HepG2 (cell line): ENCODE data around the gene DNAAF9. TPM values are rescaled to one million over a fixed set of nuclear protein-coding genes. Genes with fewer than 3 reads are reported as not detected.
A peak's percentile ranks its signal among the peaks of the same experiment; 100 is the strongest.

ENCODE experiments used
- ATF1 ChIP-seq: IDR thresholded peaks from 2 replicates; pipeline ENCODE4 v1.6.1; 2016; ENCODE audit warnings: mild to moderate bottlenecking, control low read depth
- BRD4 ChIP-seq: sonication (generic); formaldehyde crosslinking; IDR thresholded peaks from 2 replicates; pipeline ENCODE4 v1.4.0; 2020; ENCODE audit warnings: missing genetic modification reagents
- CREB1 ChIP-seq, 2 experiments: fragments of 450-650 bp in 1 of 2; IDR thresholded peaks; 2 replicates each; pipeline ENCODE4 v1.6.1; 2016 to 2017; ENCODE audit warnings: control low read depth in 1 of 2, mild to moderate bottlenecking in 1 of 2, missing compliant biosample characterization in 1 of 2, missing genetic modification characterization in 1 of 2
- FOXA3 ChIP-seq: IDR thresholded peaks from 2 replicates; pipeline ENCODE4 v1.6.1; 2016; ENCODE audit warnings: missing genetic modification reagents, missing compliant biosample characterization
- HDAC2 ChIP-seq: sonication (generic); formaldehyde crosslinking; IDR thresholded peaks from 2 replicates; pipeline ENCODE4 v1.4.0; 2020; ENCODE audit warnings: missing genetic modification reagents
- HMG20A ChIP-seq: IDR thresholded peaks from 2 replicates; pipeline ENCODE4 v1.6.1; 2016; ENCODE audit warnings: borderline replicate concordance
- KDM2A ChIP-seq: sonication (generic); formaldehyde crosslinking; IDR thresholded peaks from 2 replicates; pipeline ENCODE4 v1.4.0; 2020; ENCODE audit warnings: low read depth, missing genetic modification reagents, borderline replicate concordance
- NR3C1 ChIP-seq: sonication (generic); formaldehyde crosslinking; IDR thresholded peaks from 2 replicates; pipeline ENCODE4 v1.4.0; 2020; ENCODE audit warnings: missing genetic modification reagents
- RARA ChIP-seq: IDR thresholded peaks from 2 replicates; pipeline ENCODE4 v1.6.1; 2016; ENCODE audit warnings: missing genetic modification reagents, missing compliant biosample characterization
- SOX13 ChIP-seq, 3 experiments: fragments of 450-650 bp in 1 of 3; sonication (generic) in 1 of 3; formaldehyde crosslinking in 1 of 3; IDR thresholded peaks in 2 of 3; conservative IDR thresholded peaks in 1 of 3; 2 replicates each; pipeline versions ENCODE4 v1.5.0 to v1.6.1; 2016 to 2020; ENCODE audit warnings: antibody characterized with exemption in 1 of 3, mild to moderate bottlenecking in 1 of 3, missing compliant biosample characterization in 1 of 3, missing genetic modification reagents in 1 of 3, moderate library complexity in 1 of 3
- SRSF1 ChIP-seq: fragments of 200-400 bp; formaldehyde crosslinking; optimal IDR thresholded peaks from 2 replicates; pipeline ENCODE3; 2017; ENCODE audit warnings: mild to moderate bottlenecking, low read depth, low read length, moderate library complexity
- TEAD3 ChIP-seq: optimal IDR thresholded peaks from 2 replicates; pipeline ENCODE3; 2016; ENCODE audit warnings: borderline replicate concordance
- TP53 ChIP-seq: sonication (generic); formaldehyde crosslinking; conservative IDR thresholded peaks from 2 replicates; pipeline ENCODE4 v1.4.0; 2020; ENCODE audit warnings: missing genetic modification reagents
- ZFX ChIP-seq: sonication (generic); formaldehyde crosslinking; IDR thresholded peaks from 2 replicates; pipeline ENCODE4 v1.4.0; 2020; ENCODE audit warnings: mild to moderate bottlenecking, low read depth, missing genetic modification reagents, moderate library complexity
- ZFY ChIP-seq: sonication (generic); formaldehyde crosslinking; IDR thresholded peaks from 2 replicates; pipeline ENCODE4 v1.4.0; 2020; ENCODE audit warnings: missing genetic modification reagents
- ZMAT3 ChIP-seq: sonication (generic); formaldehyde crosslinking; conservative IDR thresholded peaks from 2 replicates; pipeline ENCODE4 v1.7.0; 2021; ENCODE audit warnings: missing genetic modification reagents
- ZMYM3 ChIP-seq: sonication (generic); formaldehyde crosslinking; IDR thresholded peaks from 2 replicates; pipeline ENCODE4 v1.5.1; 2020; ENCODE audit warnings: mild to moderate bottlenecking, missing genetic modification reagents
- ZNF619 ChIP-seq: sonication (generic); formaldehyde crosslinking; IDR thresholded peaks from 2 replicates; pipeline ENCODE4 v1.4.0; 2020; ENCODE audit warnings: mild to moderate bottlenecking, missing genetic modification reagents
- polyA plus RNA-seq, 8 experiments: library from polyadenylated mRNA; depleted of rRNA in 3 of 8; stranded (reverse) in 7 of 8; unstranded in 1 of 8; fragments of >200 nt; fragmentation: Illumina TruSeq in 4 of 8; extraction: Trizol in 4 of 8; gene quantifications; 2 replicates each; pipeline versions ENCODE4 v1.2.1 to v1.2.3, GENCODE V29; 2011 to 2016; ENCODE audit warnings: low read depth in 4 of 8, missing spikeins in 1 of 8, mixed read lengths in 1 of 8; ENCODE audit not compliant: insufficient read depth in 1 of 8
- total RNA-seq, 5 experiments: library from RNA; depleted of rRNA; stranded (reverse); fragments of >200 nt; fragmentation: Illumina TruSeq; extraction: Trizol; gene quantifications; 2 replicates each; pipeline ENCODE4 v1.2.3, GENCODE V29; 2016; ENCODE audit warnings: low read depth in 1 of 5
- TF ChIP-seq, protein P1 (sequence below): sonication (generic); formaldehyde crosslinking; IDR thresholded peaks from 2 replicates; pipeline ENCODE4 v1.8.0; 2022; ENCODE audit warnings: mild to moderate bottlenecking, missing genetic modification reagents; ENCODE audit not compliant: insufficient replicate concordance
- TF ChIP-seq, protein P2 (sequence below): IDR thresholded peaks from 2 replicates; pipeline ENCODE4 v1.6.1; 2016; ENCODE audit warnings: low read depth, missing genetic modification reagents, missing compliant biosample characterization
- TF ChIP-seq, protein P3 (sequence below): sonication (generic); formaldehyde crosslinking; IDR thresholded peaks from 2 replicates; pipeline ENCODE4 v1.5.0; 2020; ENCODE audit warnings: missing genetic modification reagents
- TF ChIP-seq, protein P4 (sequence below): sonication (generic); formaldehyde crosslinking; IDR thresholded peaks from 2 replicates; pipeline ENCODE4 v1.9.0; 2021; ENCODE audit warnings: missing genetic modification reagents, mild to moderate bottlenecking, borderline replicate concordance

Gene DNAAF9
- total and polyA plus RNA-seq, 2 of the 13 experiments (the other 11 are each of a cell fraction or from before 2014, with no cell fraction given), result 10.5 to 14.9 TPM

DNA sequence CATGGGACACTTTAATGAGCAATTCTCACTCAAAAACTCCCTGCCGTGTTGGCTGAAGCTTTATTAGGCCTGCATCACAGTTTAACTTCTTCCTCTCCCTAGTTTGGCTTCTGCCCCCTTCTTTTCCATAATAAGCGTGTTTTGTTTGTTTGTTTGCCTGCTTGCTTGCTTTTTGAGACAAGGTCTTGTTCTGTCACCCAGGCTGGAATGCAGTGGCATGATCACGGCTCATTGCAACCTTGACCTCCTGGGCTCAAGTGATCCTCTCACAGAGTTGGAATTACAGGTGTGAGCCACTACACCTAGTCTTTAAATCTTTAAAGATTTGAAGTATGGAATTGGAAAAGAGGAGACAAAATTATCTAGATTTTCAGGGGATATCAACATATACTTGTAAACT lies 25.4 kb upstream of the DNAAF9 start (continued):
- no peak for TF ChIP-seq ZNF619 (CRISPR knock-in tag)
- TF ChIP-seq ATF1 (CRISPR knock-in tag), result no peak
- TF ChIP-seq SOX13 (IDR thresholded peaks at IDR 0.05), result no peak
- TF ChIP-seq SOX13 (CRISPR knock-in tag; conservative IDR thresholded peaks at IDR 0.05 in 1 of 2, IDR thresholded peaks at IDR 0.05 in 1 of 2), result 0 out of 4 replicates have a peak, but pooled peaks of 1 of the 2 experiments have one; percentile 20
- TF ChIP-seq HDAC2 (CRISPR knock-in tag), result peak; percentile 53
- no peak for TF ChIP-seq NR3C1 (CRISPR knock-in tag)
- no peak for TF ChIP-seq BRD4
- 0 out of 2 replicates have a peak, but pooled peaks have one; percentile 14 for TF ChIP-seq FOXA3 (CRISPR knock-in tag)
- TF ChIP-seq ZFX (CRISPR knock-in tag), result no peak
- no peak for TF ChIP-seq ZFY
- peak; percentile 65 for TF ChIP-seq RARA (CRISPR knock-in tag)
- TF ChIP-seq KDM2A (CRISPR knock-in tag), result 0 out of 2 replicates have a peak, but pooled peaks have one; percentile 23
- peak; percentile 36; the same call in 1 of the 2 replicates for TF ChIP-seq ZMAT3 (CRISPR knock-in tag)
- peak; percentile 96 for TF ChIP-seq TEAD3
- TF ChIP-seq TP53 (CRISPR knock-in tag), result no peak
- TF ChIP-seq, protein P1, sequence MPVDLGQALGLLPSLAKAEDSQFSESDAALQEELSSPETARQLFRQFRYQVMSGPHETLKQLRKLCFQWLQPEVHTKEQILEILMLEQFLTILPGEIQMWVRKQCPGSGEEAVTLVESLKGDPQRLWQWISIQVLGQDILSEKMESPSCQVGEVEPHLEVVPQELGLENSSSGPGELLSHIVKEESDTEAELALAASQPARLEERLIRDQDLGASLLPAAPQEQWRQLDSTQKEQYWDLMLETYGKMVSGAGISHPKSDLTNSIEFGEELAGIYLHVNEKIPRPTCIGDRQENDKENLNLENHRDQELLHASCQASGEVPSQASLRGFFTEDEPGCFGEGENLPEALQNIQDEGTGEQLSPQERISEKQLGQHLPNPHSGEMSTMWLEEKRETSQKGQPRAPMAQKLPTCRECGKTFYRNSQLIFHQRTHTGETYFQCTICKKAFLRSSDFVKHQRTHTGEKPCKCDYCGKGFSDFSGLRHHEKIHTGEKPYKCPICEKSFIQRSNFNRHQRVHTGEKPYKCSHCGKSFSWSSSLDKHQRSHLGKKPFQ, result peak; percentile 52
- peak; percentile 35; the same call in 1 of the 2 replicates for TF ChIP-seq HMG20A
- no peak for TF ChIP-seq SRSF1
- TF ChIP-seq, protein P2, sequence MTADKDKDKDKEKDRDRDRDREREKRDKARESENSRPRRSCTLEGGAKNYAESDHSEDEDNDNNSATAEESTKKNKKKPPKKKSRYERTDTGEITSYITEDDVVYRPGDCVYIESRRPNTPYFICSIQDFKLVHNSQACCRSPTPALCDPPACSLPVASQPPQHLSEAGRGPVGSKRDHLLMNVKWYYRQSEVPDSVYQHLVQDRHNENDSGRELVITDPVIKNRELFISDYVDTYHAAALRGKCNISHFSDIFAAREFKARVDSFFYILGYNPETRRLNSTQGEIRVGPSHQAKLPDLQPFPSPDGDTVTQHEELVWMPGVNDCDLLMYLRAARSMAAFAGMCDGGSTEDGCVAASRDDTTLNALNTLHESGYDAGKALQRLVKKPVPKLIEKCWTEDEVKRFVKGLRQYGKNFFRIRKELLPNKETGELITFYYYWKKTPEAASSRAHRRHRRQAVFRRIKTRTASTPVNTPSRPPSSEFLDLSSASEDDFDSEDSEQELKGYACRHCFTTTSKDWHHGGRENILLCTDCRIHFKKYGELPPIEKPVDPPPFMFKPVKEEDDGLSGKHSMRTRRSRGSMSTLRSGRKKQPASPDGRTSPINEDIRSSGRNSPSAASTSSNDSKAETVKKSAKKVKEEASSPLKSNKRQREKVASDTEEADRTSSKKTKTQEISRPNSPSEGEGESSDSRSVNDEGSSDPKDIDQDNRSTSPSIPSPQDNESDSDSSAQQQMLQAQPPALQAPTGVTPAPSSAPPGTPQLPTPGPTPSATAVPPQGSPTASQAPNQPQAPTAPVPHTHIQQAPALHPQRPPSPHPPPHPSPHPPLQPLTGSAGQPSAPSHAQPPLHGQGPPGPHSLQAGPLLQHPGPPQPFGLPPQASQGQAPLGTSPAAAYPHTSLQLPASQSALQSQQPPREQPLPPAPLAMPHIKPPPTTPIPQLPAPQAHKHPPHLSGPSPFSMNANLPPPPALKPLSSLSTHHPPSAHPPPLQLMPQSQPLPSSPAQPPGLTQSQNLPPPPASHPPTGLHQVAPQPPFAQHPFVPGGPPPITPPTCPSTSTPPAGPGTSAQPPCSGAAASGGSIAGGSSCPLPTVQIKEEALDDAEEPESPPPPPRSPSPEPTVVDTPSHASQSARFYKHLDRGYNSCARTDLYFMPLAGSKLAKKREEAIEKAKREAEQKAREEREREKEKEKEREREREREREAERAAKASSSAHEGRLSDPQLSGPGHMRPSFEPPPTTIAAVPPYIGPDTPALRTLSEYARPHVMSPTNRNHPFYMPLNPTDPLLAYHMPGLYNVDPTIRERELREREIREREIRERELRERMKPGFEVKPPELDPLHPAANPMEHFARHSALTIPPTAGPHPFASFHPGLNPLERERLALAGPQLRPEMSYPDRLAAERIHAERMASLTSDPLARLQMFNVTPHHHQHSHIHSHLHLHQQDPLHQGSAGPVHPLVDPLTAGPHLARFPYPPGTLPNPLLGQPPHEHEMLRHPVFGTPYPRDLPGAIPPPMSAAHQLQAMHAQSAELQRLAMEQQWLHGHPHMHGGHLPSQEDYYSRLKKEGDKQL (CRISPR knock-in tag), result no peak
- TF ChIP-seq CREB1 (IDR thresholded peaks at IDR 0.05), result no peak
- no peak for TF ChIP-seq CREB1 (CRISPR knock-in tag; IDR thresholded peaks at IDR 0.05)
- TF ChIP-seq, protein P3, sequence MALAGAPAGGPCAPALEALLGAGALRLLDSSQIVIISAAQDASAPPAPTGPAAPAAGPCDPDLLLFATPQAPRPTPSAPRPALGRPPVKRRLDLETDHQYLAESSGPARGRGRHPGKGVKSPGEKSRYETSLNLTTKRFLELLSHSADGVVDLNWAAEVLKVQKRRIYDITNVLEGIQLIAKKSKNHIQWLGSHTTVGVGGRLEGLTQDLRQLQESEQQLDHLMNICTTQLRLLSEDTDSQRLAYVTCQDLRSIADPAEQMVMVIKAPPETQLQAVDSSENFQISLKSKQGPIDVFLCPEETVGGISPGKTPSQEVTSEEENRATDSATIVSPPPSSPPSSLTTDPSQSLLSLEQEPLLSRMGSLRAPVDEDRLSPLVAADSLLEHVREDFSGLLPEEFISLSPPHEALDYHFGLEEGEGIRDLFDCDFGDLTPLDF, result no peak
- peak; percentile 39; the same call in 1 of the 2 replicates for TF ChIP-seq ZMYM3 (CRISPR knock-in tag)
- TF ChIP-seq, protein P4, sequence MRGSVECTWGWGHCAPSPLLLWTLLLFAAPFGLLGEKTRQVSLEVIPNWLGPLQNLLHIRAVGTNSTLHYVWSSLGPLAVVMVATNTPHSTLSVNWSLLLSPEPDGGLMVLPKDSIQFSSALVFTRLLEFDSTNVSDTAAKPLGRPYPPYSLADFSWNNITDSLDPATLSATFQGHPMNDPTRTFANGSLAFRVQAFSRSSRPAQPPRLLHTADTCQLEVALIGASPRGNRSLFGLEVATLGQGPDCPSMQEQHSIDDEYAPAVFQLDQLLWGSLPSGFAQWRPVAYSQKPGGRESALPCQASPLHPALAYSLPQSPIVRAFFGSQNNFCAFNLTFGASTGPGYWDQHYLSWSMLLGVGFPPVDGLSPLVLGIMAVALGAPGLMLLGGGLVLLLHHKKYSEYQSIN (CRISPR knock-in tag), result no peak
